Naive thymus-derived CD4-positive, alpha-beta T cell (primary cell): ENCODE results near the gene RPS29. TPM values are rescaled to one million over a fixed set of nuclear protein-coding genes. Genes with fewer than 3 reads are reported as not detected.
A peak's percentile ranks its signal among the peaks of the same experiment; 100 is the strongest.

ENCODE experiments used
- ATAC-seq: fragments of 150-1000 bp; cut with Tn5 transposase; 2 replicates; pipeline ENCODE4 v1.10.0; 2021; ENCODE audit warnings: mild to moderate bottlenecking, moderate library complexity
- CTCF ChIA-PET: fragments of 350-600 bp; sonication (Branson Sonifier 250); formaldehyde crosslinking; loops from one replicate; lab custom pipeline; 2021; ENCODE audit warnings: antibody characterized with exemption; lab: Charles Lee
- POLR2A ChIA-PET: fragments of 350-600 bp; sonication (Branson Sonifier 250); formaldehyde crosslinking; loops from one replicate; lab custom pipeline; 2021; ENCODE audit warnings: antibody characterized with exemption, inconsistent platforms; lab: Charles Lee
- DNase-seq, 9 donors: peaks; one replicate each; pipeline versions ENCODE4 v3.0.0 to v3.0.0-alpha.2; 2020 to 2022; ENCODE audit warnings: mixed read lengths in 1 of 9
- H3K27ac ChIP-seq: one replicate; pipeline ENCODE4 v1.7.0; 2013; ENCODE audit warnings: mild to moderate bottlenecking, low read depth, low read length, moderate library complexity
- H3K27me3 ChIP-seq, 2 donors: one replicate each; pipeline ENCODE4 v1.7.0; 2013; ENCODE audit warnings: low read length in 2 of 2, mild to moderate bottlenecking in 2 of 2, moderate library complexity in 2 of 2; ENCODE audit not compliant: control insufficient read depth in 2 of 2, insufficient read depth in 2 of 2
- H3K36me3 ChIP-seq, 3 experiments: 1 replicate in 2 of 3; 2 replicates in 1 of 3; pipeline ENCODE4 v1.7.0; 2013; ENCODE audit warnings: low read length in 3 of 3, mild to moderate bottlenecking in 3 of 3, moderate library complexity in 1 of 3; ENCODE audit not compliant: insufficient read depth in 3 of 3, control insufficient read depth in 2 of 3
- H3K4me1 ChIP-seq, 2 donors: one replicate each; pipeline ENCODE4 v1.7.0; 2013; ENCODE audit warnings: low read length in 2 of 2, mild to moderate bottlenecking in 2 of 2, moderate library complexity in 1 of 2; ENCODE audit not compliant: control insufficient read depth in 2 of 2, insufficient read depth in 2 of 2
- H3K4me3 ChIP-seq: 2 replicates; pipeline ENCODE4 v1.7.0; 2013; ENCODE audit warnings: mild to moderate bottlenecking, low read length
- H3K9me3 ChIP-seq, 3 experiments: 1 replicate in 2 of 3; 2 replicates in 1 of 3; pipeline ENCODE4 v1.7.0; 2013; ENCODE audit warnings: low read length in 3 of 3; ENCODE audit not compliant: control insufficient read depth in 2 of 3
- H3K27ac Mint-ChIP-seq, 9 donors: one replicate each; pipeline ENCODE4 v1.8.0; 2020 to 2022; ENCODE audit warnings: mixed read lengths in 9 of 9, mild to moderate bottlenecking in 8 of 9, moderate library complexity in 5 of 9, inconsistent platforms in 2 of 9
- H3K27me3 Mint-ChIP-seq, 5 donors: one replicate each; pipeline ENCODE4 v1.8.0; 2021 to 2022; ENCODE audit warnings: mixed read lengths in 5 of 5, mild to moderate bottlenecking in 1 of 5
- H3K36me3 Mint-ChIP-seq, 5 donors: one replicate each; pipeline ENCODE4 v1.8.0; 2020 to 2022; ENCODE audit warnings: mixed read lengths in 5 of 5, mild to moderate bottlenecking in 3 of 5, inconsistent platforms in 1 of 5
- H3K4me1 Mint-ChIP-seq, 7 donors: one replicate each; pipeline ENCODE4 v1.8.0; 2020 to 2022; ENCODE audit warnings: mixed read lengths in 7 of 7, mild to moderate bottlenecking in 3 of 7, inconsistent platforms in 1 of 7
- H3K4me3 Mint-ChIP-seq, 10 donors: one replicate each; pipeline ENCODE4 v1.8.0; 2020 to 2022; ENCODE audit warnings: mild to moderate bottlenecking in 10 of 10, mixed read lengths in 10 of 10, moderate library complexity in 6 of 10, inconsistent platforms in 2 of 10
- H3K9me3 Mint-ChIP-seq, 11 donors: one replicate each; pipeline ENCODE4 v1.8.0; 2020 to 2022; ENCODE audit warnings: mixed read lengths in 11 of 11, mild to moderate bottlenecking in 4 of 11, inconsistent platforms in 1 of 11, moderate library complexity in 1 of 11
- intact Hi-C, 2 donors: fragments of 100-400 bp; cut with micrococcal nuclease; formaldehyde crosslinking; loops; one replicate each; pipeline ENCODE4 v1.15.1; 2023
- polyA plus RNA-seq, 2 donors: library from polyadenylated mRNA; unstranded; fragments of 300-500 nt; fragmentation: Illumina TruSeq; gene quantifications; one replicate each; pipeline ENCODE4 v1.2.3, GENCODE V29; 2021
- total RNA-seq, 6 experiments: library from RNA in 5 of 6; stranded (reverse) in 5 of 6; gene quantifications; 1 replicate in 5 of 6; 2 replicates in 1 of 6; pipeline ENCODE4 v1.2.3 and lab custom pipeline; 2021 to 2026

Gene RPS29
- total and polyA plus RNA-seq, 7 experiments from 2014 or later: 2,254 to 13,249 (median 3,040) TPM

GRCh38 chr14:49569281-49569680 lies 16.9 kb downstream of the RPS29 start:
- peaks cover 0 to 15% (median 5%) of the 10 kb centered on the region in 11 donors for H3K9me3 Mint-ChIP-seq
- H3K36me3 ChIP-seq: peaks cover 0 to 15% (median 0%) of the 10 kb centered on the region in 3 experiments
- ChIA-PET CTCF (no interaction called here), POLR2A (no interaction called here)
- no peak overlapping the region for H3K4me3 Mint-ChIP-seq
- H3K27ac ChIP-seq: no peak overlapping the region
- no peaks in the 10 kb centered on the region for H3K4me1 Mint-ChIP-seq
- H3K27me3 ChIP-seq: no peaks in the 10 kb centered on the region
- H3K27me3 Mint-ChIP-seq: no peaks in the 10 kb centered on the region
- no peaks in the 10 kb centered on the region for H3K4me1 ChIP-seq
- no peak overlapping the region for H3K4me3 ChIP-seq
- ATAC-seq (no peak), DNase-seq (no peak)
- peaks cover 0 to 9% (median 0%) of the 10 kb centered on the region in 3 experiments for H3K9me3 ChIP-seq
- H3K36me3 Mint-ChIP-seq: peaks cover 0 to 37% (median 22%) of the 10 kb centered on the region in 5 donors
- no peak overlapping the region for H3K27ac Mint-ChIP-seq
- intact Hi-C loops: no loop called here

GRCh38 chr14:49566714-49567113 lies 19.5 kb downstream of the RPS29 start:
- CTCF ChIA-PET: no interaction called here
- Histone ChIP-seq H3K36me3 (peaks cover 0 to 4% (median 0%) of the 10 kb centered on the region in 3 experiments), H3K27me3 (no peaks in the 10 kb centered on the region), H3K4me1 (no peaks in the 10 kb centered on the region), H3K4me3 (no peak overlapping the region), H3K27ac (no peak overlapping the region), H3K9me3 (peaks cover 0 to 9% (median 0%) of the 10 kb centered on the region in 3 experiments)
- ATAC-seq: no peak
- H3K27ac Mint-ChIP-seq: peak overlapping the region in 1 of 9 donors; percentile 12
- POLR2A ChIA-PET: no interaction called here
- H3K36me3 Mint-ChIP-seq: peaks cover 0 to 20% (median 12%) of the 10 kb centered on the region in 5 donors
- peaks cover 0 to 9% (median under 1%) of the 10 kb centered on the region in 5 donors for H3K27me3 Mint-ChIP-seq
- H3K4me1 Mint-ChIP-seq: peaks cover 0 to 4% (median 0%) of the 10 kb centered on the region in 7 donors
- DNase-seq: no peak
- H3K9me3 Mint-ChIP-seq: peaks cover 0 to 14% (median 5%) of the 10 kb centered on the region in 11 donors
- intact Hi-C loops: no loop called here
- H3K4me3 Mint-ChIP-seq: no peak overlapping the region

- Histone ChIP-seq H3K4me3 (no peak overlapping the region), H3K27ac (no peak overlapping the region), H3K36me3 (no peaks in the 10 kb centered on the region), H3K27me3 (no peaks in the 10 kb centered on the region), H3K4me1 (no peaks in the 10 kb centered on the region), H3K9me3 (no peaks in the 10 kb centered on the region)
- intact Hi-C loops: no loop called here
- ChIA-PET POLR2A (no interaction called here), CTCF (no interaction called here)
- no peak overlapping the region for H3K4me3 Mint-ChIP-seq
- no peak for ATAC-seq
- H3K4me1 Mint-ChIP-seq: peaks cover 0 to 4% (median 0%) of the 10 kb centered on the region in 7 donors
- H3K9me3 Mint-ChIP-seq: peaks cover 0 to 2% (median 0%) of the 10 kb centered on the region in 11 donors
- peaks cover 0 to 11% (median 6%) of the 10 kb centered on the region in 5 donors for H3K27me3 Mint-ChIP-seq
- no peak for DNase-seq
- H3K36me3 Mint-ChIP-seq: peaks cover 0 to 4% (median 0%) of the 10 kb centered on the region in 5 donors
- no peak overlapping the region for H3K27ac Mint-ChIP-seq
These were observed 26.0 kb downstream of the RPS29 start for GRCh38 chr14:49559979-49560768.

- Mint-ChIP-seq H3K27ac (no peak overlapping the region), H3K27me3 (peaks cover 0 to 8% (median 0%) of the 10 kb centered on the region in 5 donors), H3K4me1 (no peaks in the 10 kb centered on the region), H3K9me3 (peaks cover 0 to 1% (median 0%) of the 10 kb centered on the region in 11 donors), H3K36me3 (no peaks in the 10 kb centered on the region), H3K4me3 (no peak overlapping the region)
- ChIA-PET POLR2A (no interaction called here), CTCF (no interaction called here)
- ATAC-seq: no peak
- intact Hi-C loops: no loop called here
- Histone ChIP-seq H3K9me3 (no peaks in the 10 kb centered on the region), H3K27me3 (no peaks in the 10 kb centered on the region), H3K27ac (no peak overlapping the region), H3K4me1 (no peaks in the 10 kb centered on the region), H3K36me3 (no peaks in the 10 kb centered on the region), H3K4me3 (no peak overlapping the region)
- no peak for DNase-seq
These were observed 32.3 kb downstream of the RPS29 start for GRCh38 chr14:49553892-49554291.

- intact Hi-C loops: no loop called here
- ATAC-seq (no peak), DNase-seq (no peak)
- Mint-ChIP-seq H3K9me3 (peaks cover 0 to 1% (median 0%) of the 10 kb centered on the region in 11 donors), H3K27me3 (peaks cover 0 to 8% (median 0%) of the 10 kb centered on the region in 5 donors), H3K36me3 (no peaks in the 10 kb centered on the region), H3K27ac (no peak overlapping the region), H3K4me1 (no peaks in the 10 kb centered on the region), H3K4me3 (no peak overlapping the region)
- POLR2A ChIA-PET: no interaction called here
- Histone ChIP-seq H3K27me3 (no peaks in the 10 kb centered on the region), H3K9me3 (no peaks in the 10 kb centered on the region), H3K4me3 (no peak overlapping the region), H3K36me3 (no peaks in the 10 kb centered on the region), H3K4me1 (no peaks in the 10 kb centered on the region), H3K27ac (no peak overlapping the region)
- CTCF ChIA-PET: no interaction called here
These were observed 33.1 kb downstream of the RPS29 start for GRCh38 chr14:49553106-49553505.

GRCh38 chr14:49551569-49551968 lies 34.6 kb downstream of the RPS29 start:
- intact Hi-C loops: no loop called here

More at GRCh38 chr14:49551569-49551968, 34.6 kb downstream of the RPS29 start:
- Histone ChIP-seq H3K4me1 (no peaks in the 10 kb centered on the region), H3K27me3 (no peaks in the 10 kb centered on the region), H3K4me3 (no peak overlapping the region), H3K27ac (no peak overlapping the region), H3K9me3 (no peaks in the 10 kb centered on the region), H3K36me3 (no peaks in the 10 kb centered on the region)
- ChIA-PET POLR2A (no interaction called here), CTCF (no interaction called here)
- Mint-ChIP-seq H3K27ac (no peak overlapping the region), H3K4me1 (no peaks in the 10 kb centered on the region), H3K36me3 (no peaks in the 10 kb centered on the region), H3K4me3 (no peak overlapping the region), H3K9me3 (peaks cover 0 to 1% (median 0%) of the 10 kb centered on the region in 11 donors), H3K27me3 (peaks cover 0 to 8% (median 0%) of the 10 kb centered on the region in 5 donors)
- ATAC-seq (no peak), DNase-seq (no peak)
